ENCODE results near the gene ELL. TPM values are rescaled to one million over a fixed set of nuclear protein-coding genes. Genes with fewer than 3 reads are reported as not detected.

ELL gene
- total and polyA plus RNA-seq, 2 donors (not counting 3 experiments of a cell fraction or from before 2014, with no cell fraction given), result 9.9 to 18.2 TPM

GRCh38 chr19:18396471-18397241, 125.2 kb downstream of the ELL start:
- Histone ChIP-seq H4K20me1 (replicated peaks; ENCODE audit: control insufficient read depth, extremely low read depth, insufficient read depth, low read length) (no peaks in the 10 kb centered on the region), H3K27me3 (ENCODE audit: control insufficient read depth in 2 of 2, insufficient read depth in 2 of 2, low read length in 2 of 2) (no peaks in the 10 kb centered on the region), H3K36me3 (ENCODE audit: control insufficient read depth in 2 of 2, extremely low read depth in 1 of 2, insufficient read depth in 2 of 2, low read length in 2 of 2) (no peaks in the 10 kb centered on the region), H3K27ac (ENCODE audit: insufficient read depth, low read depth, low read length) (no peak overlapping the region), H2AFZ (ENCODE audit: low read depth, low read length) (no peak overlapping the region), H3K9me3 (replicated peaks; ENCODE audit: control insufficient read depth, insufficient read depth, low read length) (no peaks in the 10 kb centered on the region), H3K9ac (replicated peaks; ENCODE audit: extremely low read depth, insufficient read depth, low read length) (no peak overlapping the region), H3K4me3 (replicated peaks in 1 of 3; ENCODE audit: insufficient read depth in 1 of 3, low read depth in 1 of 3, low read length in 3 of 3) (no peak overlapping the region), H3K4me2 (ENCODE audit: insufficient read depth, low read length) (no peak overlapping the region), H3K79me2 (ENCODE audit: control insufficient read depth, insufficient read depth, low read length) (no peaks in the 10 kb centered on the region), H3K4me1 (ENCODE audit: control insufficient read depth, extremely low read depth, insufficient read depth, low read length) (peaks cover 6% of the 10 kb centered on the region), H3K9me1 (replicated peaks; ENCODE audit: control insufficient read depth, extremely low read depth, insufficient read depth, low read length) (no peaks in the 10 kb centered on the region)
- DNase-seq (ENCODE audit: low read depth, low spot score) (no peak), FAIRE-seq (no peak)
- BruUV-seq (replicated peaks), result no TSS peak
- ChIA-PET CTCF (interaction anchor here (0.8 to 3.0 kb wide), 3 partner anchors 9 to 117 kb away, joined by 3 to 7 read pairs (median 3); no protein-coding TSS in a partner anchor), POLR2A (interaction anchor here (1.4 kb wide), 1 partner anchor 11 kb away, joined by 3 read pairs; the partner anchor contains the start of gene GDF15)
- intact Hi-C loops (cut with micrococcal nuclease), result no loop called here
- dilution Hi-C loops (cut with MboI; ENCODE audit: extremely low pct_ligation_motif_present, low sequenced_read_pairs), result no loop called here
- TF ChIP-seq EZH2 (IDR thresholded peaks at IDR 0.05; ENCODE audit: borderline replicate concordance, low read depth, low read length, severe bottlenecking) (no peak), CTCF (IDR thresholded peaks at IDR 0.05; ENCODE audit: extremely low read depth in 1 of 2, insufficient read depth in 1 of 2, low read depth in 1 of 2, low read length in 2 of 2) (no peak), FOS (IDR thresholded peaks at IDR 0.05; ENCODE audit: borderline replicate concordance, insufficient read depth, low read length) (no peak), MYC (IDR thresholded peaks at IDR 0.05; ENCODE audit: low read depth, low read length) (no peak), POLR2AphosphoS5 (IDR thresholded peaks at IDR 0.05; ENCODE audit: insufficient read depth, low read depth, low read length) (no peak), JUN (IDR thresholded peaks at IDR 0.05; ENCODE audit: borderline replicate concordance, insufficient read depth, insufficient read length, low read depth) (no peak), GATA2 (IDR thresholded peaks at IDR 0.05; ENCODE audit: insufficient read depth, insufficient read length, low read depth, low read length) (no peak), MAX (IDR thresholded peaks at IDR 0.05; ENCODE audit: insufficient read depth, insufficient read length) (no peak), POLR2A (IDR thresholded peaks at IDR 0.05; ENCODE audit: low read depth, low read length) (no peak)
